Measurements from ENCODE around the gene TMC2. TPM values are rescaled to one million over a fixed set of nuclear protein-coding genes. Genes with fewer than 3 reads are reported as not detected.
A peak's percentile ranks its signal among the peaks of the same experiment; 100 is the strongest.

The TMC2 gene
- total and polyA plus RNA-seq, 4 donors, result 0.06 to 0.31 (median 0.15) TPM; not detected in 1

DNA sequence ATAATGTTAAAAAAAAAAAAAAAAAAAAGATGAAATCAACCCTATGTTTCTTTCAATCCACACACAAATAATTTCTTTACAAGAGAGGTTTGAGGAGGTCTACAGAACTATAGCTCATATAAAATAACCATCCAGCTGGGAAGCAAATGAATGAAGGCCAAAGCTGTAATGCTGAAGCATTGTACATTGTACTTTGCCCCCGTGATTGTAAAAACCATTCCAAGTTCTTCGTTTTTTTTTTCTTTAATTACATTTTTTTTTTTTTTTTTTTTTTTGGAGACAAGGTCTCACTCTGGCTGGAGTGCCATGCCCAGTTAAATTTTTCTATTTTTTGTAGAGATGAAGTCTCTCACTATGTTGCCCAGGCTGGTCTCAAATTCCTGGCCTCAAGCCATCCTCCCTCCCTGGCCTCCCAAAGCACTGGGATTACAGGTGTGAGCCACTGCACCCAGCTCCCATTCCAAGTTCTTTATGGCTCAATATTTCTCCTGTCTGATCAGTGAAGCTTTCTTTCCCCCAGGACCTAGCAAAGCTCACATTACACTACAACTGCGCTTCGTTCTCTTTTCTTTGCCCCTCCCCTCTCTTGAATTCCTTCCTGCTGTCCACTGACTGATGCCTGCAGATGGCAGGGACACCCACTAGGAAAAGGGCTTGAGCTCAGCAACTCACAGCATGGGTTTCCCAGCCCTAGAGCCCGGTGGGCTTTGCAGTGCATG is 63.1 kb downstream of the TMC2 start:
- H3K27ac ChIP-seq (ENCODE audit: low read depth in 1 of 2, low read length in 1 of 2), result no peak overlapping the region
- 42 to 59% methylated on average over 5 of the region's 5 CpGs for WGBS, 2 donors
- H3K36me3 ChIP-seq (ENCODE audit: control insufficient read depth in 4 of 4, insufficient read depth in 4 of 4, low read length in 4 of 4), result no peaks in the 10 kb centered on the region
- H3K4me3 ChIP-seq, result no peak overlapping the region
- ATAC-seq (ENCODE audit: insufficient read depth, low FRiP score), result no peak
- no peak for DNase-seq
- H3K27me3 ChIP-seq (ENCODE audit: control insufficient read depth in 3 of 3, insufficient read depth in 3 of 3, low read length in 2 of 3), result no peaks in the 10 kb centered on the region
- H3K9ac ChIP-seq (ENCODE audit: insufficient read depth in 1 of 2, low read length in 2 of 2), result no peak overlapping the region
- TF ChIP-seq, protein P1, sequence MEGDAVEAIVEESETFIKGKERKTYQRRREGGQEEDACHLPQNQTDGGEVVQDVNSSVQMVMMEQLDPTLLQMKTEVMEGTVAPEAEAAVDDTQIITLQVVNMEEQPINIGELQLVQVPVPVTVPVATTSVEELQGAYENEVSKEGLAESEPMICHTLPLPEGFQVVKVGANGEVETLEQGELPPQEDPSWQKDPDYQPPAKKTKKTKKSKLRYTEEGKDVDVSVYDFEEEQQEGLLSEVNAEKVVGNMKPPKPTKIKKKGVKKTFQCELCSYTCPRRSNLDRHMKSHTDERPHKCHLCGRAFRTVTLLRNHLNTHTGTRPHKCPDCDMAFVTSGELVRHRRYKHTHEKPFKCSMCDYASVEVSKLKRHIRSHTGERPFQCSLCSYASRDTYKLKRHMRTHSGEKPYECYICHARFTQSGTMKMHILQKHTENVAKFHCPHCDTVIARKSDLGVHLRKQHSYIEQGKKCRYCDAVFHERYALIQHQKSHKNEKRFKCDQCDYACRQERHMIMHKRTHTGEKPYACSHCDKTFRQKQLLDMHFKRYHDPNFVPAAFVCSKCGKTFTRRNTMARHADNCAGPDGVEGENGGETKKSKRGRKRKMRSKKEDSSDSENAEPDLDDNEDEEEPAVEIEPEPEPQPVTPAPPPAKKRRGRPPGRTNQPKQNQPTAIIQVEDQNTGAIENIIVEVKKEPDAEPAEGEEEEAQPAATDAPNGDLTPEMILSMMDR (IDR thresholded peaks at IDR 0.05; ENCODE audit: control extremely low read depth, extremely low read depth), result no peak
- H3K4me1 ChIP-seq (ENCODE audit: control insufficient read depth in 5 of 5, insufficient read depth in 5 of 5, low read length in 5 of 5), result no peaks in the 10 kb centered on the region
- no peaks in the 10 kb centered on the region for H3K9me3 ChIP-seq (ENCODE audit: control insufficient read depth in 4 of 4, insufficient read depth in 3 of 4, low read length in 3 of 4)

DNA sequence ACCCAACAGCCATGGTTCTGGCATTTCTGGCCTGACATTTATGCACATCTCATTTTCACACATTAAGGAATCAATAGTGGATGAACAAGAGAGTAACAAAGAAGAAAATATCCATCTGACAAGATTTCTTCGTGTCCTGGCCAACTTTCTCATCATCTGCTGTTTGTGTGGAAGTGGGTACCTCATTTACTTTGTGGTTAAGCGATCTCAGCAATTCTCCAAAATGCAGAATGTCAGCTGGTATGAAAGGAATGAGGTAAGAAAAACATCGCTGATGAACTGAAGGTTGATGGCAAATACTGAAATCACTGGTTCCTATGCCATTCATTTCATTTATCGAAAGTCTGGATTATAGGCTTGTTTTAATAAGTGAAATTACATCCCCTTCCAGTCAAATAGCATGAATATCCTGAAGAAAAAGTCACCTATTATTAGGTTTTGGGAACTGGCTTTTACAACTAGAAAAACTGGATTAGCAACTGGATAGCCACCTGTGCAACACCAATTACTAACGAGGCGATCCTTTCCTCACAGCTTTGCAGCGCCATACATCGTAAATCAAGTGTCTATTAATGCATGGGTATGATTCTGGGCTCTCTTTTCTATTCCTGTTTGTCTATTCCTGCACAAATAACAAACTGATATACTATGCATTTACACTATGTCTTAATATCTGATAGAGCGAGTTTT is 65.8 kb downstream of the TMC2 start:
- no peak overlapping the region for H3K9ac ChIP-seq (ENCODE audit: insufficient read depth in 1 of 2, low read length in 2 of 2)
- no peak for ATAC-seq (ENCODE audit: insufficient read depth, low FRiP score)
- peak in 1 of 3 donors; percentile 25 for DNase-seq
- H3K4me1 ChIP-seq (ENCODE audit: control insufficient read depth in 5 of 5, insufficient read depth in 5 of 5, low read length in 5 of 5), result no peaks in the 10 kb centered on the region
- no peak overlapping the region for H3K27ac ChIP-seq (ENCODE audit: low read depth in 1 of 2, low read length in 1 of 2)
- no peaks in the 10 kb centered on the region for H3K36me3 ChIP-seq (ENCODE audit: control insufficient read depth in 4 of 4, insufficient read depth in 4 of 4, low read length in 4 of 4)
- TF ChIP-seq, protein P1 (IDR thresholded peaks at IDR 0.05; ENCODE audit: control extremely low read depth, extremely low read depth), result no peak
- H3K4me3 ChIP-seq, result no peak overlapping the region
- peaks cover 0 to 9% (median 1%) of the 10 kb centered on the region in 4 donors for H3K9me3 ChIP-seq (ENCODE audit: control insufficient read depth in 4 of 4, insufficient read depth in 3 of 4, low read length in 3 of 4)
- no peaks in the 10 kb centered on the region for H3K27me3 ChIP-seq (ENCODE audit: control insufficient read depth in 3 of 3, insufficient read depth in 3 of 3, low read length in 2 of 3)
- WGBS, 2 donors, result 72 to 84% methylated on average over 9 of the region's 9 CpGs

DNA sequence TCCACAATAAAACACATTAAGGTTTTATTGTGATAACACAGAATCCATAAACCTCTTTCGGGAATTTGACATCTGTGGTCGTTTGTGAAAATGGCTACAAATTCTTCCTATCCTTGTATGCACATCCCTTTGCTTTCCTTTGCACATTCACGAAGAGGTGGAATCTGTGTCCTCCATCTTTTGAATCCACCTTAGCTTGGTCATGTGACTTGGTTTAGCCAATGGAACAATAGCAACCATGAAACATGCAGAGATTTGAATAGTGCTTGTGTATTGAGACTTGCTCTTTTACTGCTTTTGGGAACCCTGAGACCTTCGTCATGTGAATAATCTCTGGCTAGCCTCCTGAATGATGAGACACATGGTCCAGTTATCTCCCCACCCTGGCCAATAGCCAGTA is 66.4 kb downstream of the TMC2 start:
- H3K27ac ChIP-seq (ENCODE audit: low read depth in 1 of 2, low read length in 1 of 2), result no peak overlapping the region
- H3K36me3 ChIP-seq (ENCODE audit: control insufficient read depth in 4 of 4, insufficient read depth in 4 of 4, low read length in 4 of 4), result no peaks in the 10 kb centered on the region
- 90 to 91% methylated on average over 4 of the region's 4 CpGs for WGBS, 2 donors
- no peak overlapping the region for H3K9ac ChIP-seq (ENCODE audit: insufficient read depth in 1 of 2, low read length in 2 of 2)
- H3K4me1 ChIP-seq (ENCODE audit: control insufficient read depth in 5 of 5, insufficient read depth in 5 of 5, low read length in 5 of 5), result no peaks in the 10 kb centered on the region
- TF ChIP-seq, protein P1 (IDR thresholded peaks at IDR 0.05; ENCODE audit: control extremely low read depth, extremely low read depth), result no peak
- H3K9me3 ChIP-seq (ENCODE audit: control insufficient read depth in 4 of 4, insufficient read depth in 3 of 4, low read length in 3 of 4), result peaks cover 0 to 11% (median 1%) of the 10 kb centered on the region in 4 donors
- DNase-seq (no peak), ATAC-seq (ENCODE audit: insufficient read depth, low FRiP score) (no peak)
- no peaks in the 10 kb centered on the region for H3K27me3 ChIP-seq (ENCODE audit: control insufficient read depth in 3 of 3, insufficient read depth in 3 of 3, low read length in 2 of 3)
- no peak overlapping the region for H3K4me3 ChIP-seq
